K562 (cell line): ENCODE data around the gene PRKCSH. TPM values are rescaled to one million over a fixed set of nuclear protein-coding genes. Genes with fewer than 3 reads are reported as not detected.

Experiments
- ARHGAP35 ChIP-seq: fragments of 450-650 bp; IDR thresholded peaks from 2 replicates; pipeline ENCODE4 v1.6.1; 2018; ENCODE audit not compliant: partially characterized antibody
- FOXK2 ChIP-seq, 2 experiments: fragments of 450-650 bp; IDR thresholded peaks in 1 of 2; conservative IDR thresholded peaks in 1 of 2; 2 replicates each; pipeline ENCODE4 v1.6.1; 2016; ENCODE audit warnings: low read depth in 2 of 2, mild to moderate bottlenecking in 1 of 2
- GTF2E2 ChIP-seq: fragments of 200-800 bp; sonication (Bioruptor generic); IDR thresholded peaks from 2 replicates; pipeline ENCODE4 v1.6.1; 2016; ENCODE audit warnings: missing genetic modification characterization, missing compliant biosample characterization
- HDAC2 ChIP-seq: fragments of 450-650 bp; IDR thresholded peaks from 2 replicates; pipeline ENCODE4 v1.6.1; 2016; ENCODE audit warnings: mild to moderate bottlenecking
- KDM2B ChIP-seq: fragments of 250-450 bp; sonication (Bioruptor Pico); IDR thresholded peaks from 2 replicates; pipeline ENCODE4 v1.8.0; 2021; ENCODE audit warnings: mild to moderate bottlenecking, moderate library complexity
- MAFK ChIP-seq: IDR thresholded peaks from 2 replicates; pipeline ENCODE4 v1.6.1; 2011; ENCODE audit warnings: low read length, improper control_type of control experiment
- NCOA1 ChIP-seq: fragments of 450-650 bp; IDR thresholded peaks from 2 replicates; pipeline ENCODE4 v1.6.1; 2016; ENCODE audit warnings: low read depth
- NFRKB ChIP-seq: fragments of 450-650 bp; IDR thresholded peaks from 2 replicates; pipeline ENCODE4 v1.6.1; 2016; ENCODE audit warnings: low read depth
- PTBP1 ChIP-seq: fragments of 200-400 bp; formaldehyde crosslinking; IDR thresholded peaks from 2 replicates; pipeline ENCODE4 v1.6.1; 2017; ENCODE audit warnings: low read depth, low read length
- PTRF ChIP-seq: fragments of 450-650 bp; IDR thresholded peaks from 2 replicates; pipeline ENCODE4 v1.6.1; 2016; ENCODE audit warnings: mild to moderate bottlenecking, missing genetic modification characterization, missing compliant biosample characterization
- RAD21 ChIP-seq, 2 experiments: fragments of 250-450 bp in 1 of 2; fragments of 450-650 bp in 1 of 2; sonication (Bioruptor Pico) in 1 of 2; formaldehyde crosslinking in 1 of 2; IDR thresholded peaks in 1 of 2; conservative IDR thresholded peaks in 1 of 2; 2 replicates each; pipeline versions ENCODE4 v1.4.0 to v1.8.0; 2020 to 2022; ENCODE audit warnings: mild to moderate bottlenecking in 2 of 2, moderate library complexity in 1 of 2
- RCOR1 ChIP-seq, 2 experiments: IDR thresholded peaks; 2 replicates each; pipeline ENCODE4 v1.6.1; 2012; ENCODE audit warnings: low read depth in 2 of 2, low read length in 2 of 2, borderline replicate concordance in 1 of 2, improper control_type of control experiment in 1 of 2
- SMAD3 ChIP-seq: fragments of 450-650 bp; formaldehyde crosslinking; conservative IDR thresholded peaks from 2 replicates; pipeline ENCODE4 v1.4.0; 2020; ENCODE audit warnings: mild to moderate bottlenecking
- SMARCA5 ChIP-seq: fragments of 450-650 bp; IDR thresholded peaks from 2 replicates; pipeline ENCODE4 v1.6.1; 2016
- SNIP1 ChIP-seq: fragments of 450-650 bp; IDR thresholded peaks from 2 replicates; pipeline ENCODE4 v1.7.1; 2017; ENCODE audit warnings: low read depth, mild to moderate bottlenecking
- SREBF2 ChIP-seq: sonication (generic); formaldehyde crosslinking; IDR thresholded peaks from 2 replicates; pipeline ENCODE4 v1.4.0; 2020; ENCODE audit warnings: mild to moderate bottlenecking, missing genetic modification reagents
- SRF ChIP-seq, 2 experiments: fragments of 250-450, 450-650 bp in 1 of 2; sonication (Bioruptor Pico) in 1 of 2; sonication (generic) in 1 of 2; formaldehyde crosslinking; IDR thresholded peaks; 2 replicates each; pipeline versions ENCODE4 v1.5.0 to v1.5.1; 2020 to 2022; ENCODE audit warnings: mild to moderate bottlenecking in 1 of 2, missing genetic modification reagents in 1 of 2
- STAG1 ChIP-seq: sonication (generic); formaldehyde crosslinking; IDR thresholded peaks from 2 replicates; pipeline ENCODE4 v1.5.0; 2020; ENCODE audit warnings: missing genetic modification reagents, borderline replicate concordance
- STAT5A ChIP-seq: IDR thresholded peaks from 2 replicates; pipeline ENCODE4 v1.6.1; 2012; ENCODE audit warnings: low read length, inconsistent platforms, borderline replicate concordance
- THRAP3 ChIP-seq: fragments of 450-650 bp; IDR thresholded peaks from 2 replicates; pipeline ENCODE4 v1.6.1; 2016; ENCODE audit warnings: mild to moderate bottlenecking, inconsistent platforms, borderline replicate concordance
- ZBTB1 ChIP-seq: sonication (generic); formaldehyde crosslinking; IDR thresholded peaks from 2 replicates; pipeline ENCODE4 v1.8.1; 2023; ENCODE audit warnings: missing genetic modification reagents, low read depth, mild to moderate bottlenecking, borderline replicate concordance
- ZBTB17 ChIP-seq: fragments of 450-650 bp; formaldehyde crosslinking; IDR thresholded peaks from 2 replicates; pipeline ENCODE4 v1.4.0; 2020; ENCODE audit warnings: mild to moderate bottlenecking
- ZFP36 ChIP-seq: fragments of 150-350 bp; IDR thresholded peaks from 2 replicates; pipeline ENCODE4 v1.6.1; 2018; ENCODE audit warnings: low read length, low read depth; ENCODE audit not compliant: partially characterized antibody
- ZNF12 ChIP-seq: sonication (generic); formaldehyde crosslinking; IDR thresholded peaks from 2 replicates; pipeline ENCODE4 v1.4.0; 2020; ENCODE audit warnings: mild to moderate bottlenecking, missing genetic modification reagents
- ZNF133 ChIP-seq: fragments of 250-450 bp; sonication (Bioruptor Pico); IDR thresholded peaks from 2 replicates; pipeline ENCODE4 v1.4.0; 2020; ENCODE audit warnings: mild to moderate bottlenecking
- ZNF197 ChIP-seq: fragments of 200-800 bp; sonication (Bioruptor generic); IDR thresholded peaks from 2 replicates; pipeline ENCODE4 v1.6.1; 2016; ENCODE audit warnings: low read depth, missing genetic modification characterization, missing compliant biosample characterization
- ZNF253 ChIP-seq: fragments of 250-450 bp; sonication (Bioruptor Pico); conservative IDR thresholded peaks from 2 replicates; pipeline ENCODE4 v1.6.1; 2021; ENCODE audit warnings: mild to moderate bottlenecking
- ZNF41 ChIP-seq: fragments of 250-450 bp; sonication (Bioruptor Pico); conservative IDR thresholded peaks from 2 replicates; pipeline ENCODE4 v1.4.0; 2020; ENCODE audit warnings: mild to moderate bottlenecking
- ZNF668 ChIP-seq: fragments of 250-450 bp; sonication (Bioruptor Pico); IDR thresholded peaks from 2 replicates; pipeline ENCODE4 v1.8.0; 2022; ENCODE audit warnings: mild to moderate bottlenecking, inconsistent platforms
- polyA plus RNA-seq, 8 experiments: library from polyadenylated mRNA; depleted of rRNA in 4 of 8; stranded (reverse) in 5 of 8; unstranded in 3 of 8; fragments of >200 nt; fragmentation: Nextera tagmentation in 2 of 8; fragmentation: Illumina TruSeq in 1 of 8; extraction: Ambion mirVana in 2 of 8; extraction: Trizol in 1 of 8; gene quantifications; 2 replicates each; pipeline versions ENCODE4 v1.2.1 to v1.2.3, GENCODE V29; 2011 to 2014; ENCODE audit warnings: inconsistent platforms in 1 of 8, missing spikeins in 1 of 8
- total RNA-seq, 7 experiments: library from RNA; depleted of rRNA in 6 of 7; stranded (reverse); fragments of >200 nt in 6 of 7; fragmentation: Illumina TruSeq in 2 of 7; extraction: Trizol in 2 of 7; gene quantifications; 2 replicates each; pipeline versions ENCODE4 v1.2.1 to v1.2.3, GENCODE V29; 2011 to 2021; ENCODE audit warnings: low replicate concordance in 1 of 7
- TF ChIP-seq, protein P1 (sequence below), 3 experiments: fragments of 200-800 bp in 1 of 3; sonication (Bioruptor generic) in 1 of 3; sonication (generic) in 1 of 3; formaldehyde crosslinking in 1 of 3; IDR thresholded peaks; 2 replicates each; pipeline versions ENCODE4 v1.6.1 to v1.8.0; 2016 to 2022; ENCODE audit warnings: mild to moderate bottlenecking in 2 of 3, missing compliant biosample characterization in 2 of 3, missing genetic modification characterization in 2 of 3, missing genetic modification reagents in 1 of 3
- TF ChIP-seq, protein P2 (sequence below): conservative IDR thresholded peaks from 2 replicates; pipeline ENCODE4 v1.6.1; 2011; ENCODE audit warnings: low read depth, mild to moderate bottlenecking, low read length; ENCODE audit not compliant: control insufficient read depth

PRKCSH gene
- total and polyA plus RNA-seq, 9 of the 15 experiments (the other 6 are each of a cell fraction or from before 2014, with no cell fraction given): 2.3 to 297 (median 48.1) TPM

- TF ChIP-seq, protein P1, sequence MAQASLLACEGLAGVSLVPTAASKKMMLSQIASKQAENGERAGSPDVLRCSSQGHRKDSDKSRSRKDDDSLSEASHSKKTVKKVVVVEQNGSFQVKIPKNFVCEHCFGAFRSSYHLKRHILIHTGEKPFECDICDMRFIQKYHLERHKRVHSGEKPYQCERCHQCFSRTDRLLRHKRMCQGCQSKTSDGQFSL (CRISPR knock-in tag; IDR thresholded peaks at IDR 0.05): peak; percentile 87
- TF ChIP-seq, protein P1 (tag; IDR thresholded peaks at IDR 0.05): peak in 1 of 2 experiments; percentile 66; a peak in 2 of 4 replicates
- TF ChIP-seq SNIP1 (no peak), NCOA1 (no peak), SMARCA5 (peak; percentile 88), SREBF2 (no peak), NFRKB (no peak), PTBP1 (0 out of 2 replicates have a peak, but pooled peaks have one; percentile 77), THRAP3 (no peak), RCOR1 (IDR thresholded peaks at IDR 0.05; ENCODE audit: borderline replicate concordance in 1 of 2, low read depth in 2 of 2, low read length in 2 of 2) (peak in 1 of 2 experiments; percentile 82; a peak in 3 of 4 replicates), ZNF133 (CRISPR knock-in tag) (no peak), SRF (CRISPR knock-in tag; IDR thresholded peaks at IDR 0.05) (no peak), ZNF253 (CRISPR knock-in tag) (no peak), ZFP36 (peak; percentile 91), MAFK (no peak), ZNF12 (CRISPR knock-in tag) (no peak), ZBTB1 (CRISPR knock-in tag) (no peak), SMAD3 (CRISPR knock-in tag) (no peak), RAD21 (CRISPR knock-in tag; conservative IDR thresholded peaks at IDR 0.05 in 1 of 2, IDR thresholded peaks at IDR 0.05 in 1 of 2) (peak in 1 of 2 experiments; percentile 24; a peak in 1 of 4 replicates), FOXK2 (conservative IDR thresholded peaks at IDR 0.05 in 1 of 2, IDR thresholded peaks at IDR 0.05 in 1 of 2; ENCODE audit: low read depth in 2 of 2) (no peak), ARHGAP35 (no peak), GTF2E2 (tag) (no peak), PTRF (tag) (no peak), STAT5A (no peak), ZNF197 (CRISPR knock-in tag) (no peak), STAG1 (CRISPR knock-in tag) (no peak), HDAC2 (peak; percentile 52; the same call in 1 of the 2 replicates), ZNF41 (no peak), ZNF668 (CRISPR knock-in tag) (no peak), ZBTB17 (CRISPR knock-in tag) (no peak), KDM2B (CRISPR knock-in tag) (no peak)
- TF ChIP-seq, protein P2, sequence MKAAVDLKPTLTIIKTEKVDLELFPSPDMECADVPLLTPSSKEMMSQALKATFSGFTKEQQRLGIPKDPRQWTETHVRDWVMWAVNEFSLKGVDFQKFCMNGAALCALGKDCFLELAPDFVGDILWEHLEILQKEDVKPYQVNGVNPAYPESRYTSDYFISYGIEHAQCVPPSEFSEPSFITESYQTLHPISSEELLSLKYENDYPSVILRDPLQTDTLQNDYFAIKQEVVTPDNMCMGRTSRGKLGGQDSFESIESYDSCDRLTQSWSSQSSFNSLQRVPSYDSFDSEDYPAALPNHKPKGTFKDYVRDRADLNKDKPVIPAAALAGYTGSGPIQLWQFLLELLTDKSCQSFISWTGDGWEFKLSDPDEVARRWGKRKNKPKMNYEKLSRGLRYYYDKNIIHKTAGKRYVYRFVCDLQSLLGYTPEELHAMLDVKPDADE: no peak
These were observed 24.8 kb downstream of the PRKCSH start (continued) for GRCh38 chr19:11460207-11460606.
